HepG2 (cell line): ENCODE measurements around the gene SGCB. TPM values are rescaled to one million over a fixed set of nuclear protein-coding genes. Genes with fewer than 3 reads are reported as not detected.

Experiments used
- ATAC-seq: fragments of 200-7000 bp; cut with Tn5 transposase; 3 replicates; pipeline ENCODE4 v1.9.1; 2020; ENCODE audit warnings: mild to moderate bottlenecking, moderate library complexity
- BruUV-seq: library from RNA; stranded (reverse); fragments of 400-500 nt; replicated peaks from 2 replicates; lab custom pipeline; 2021; lab: Mats Ljungman, UMichigan
- CTCF ChIA-PET: fragments of 300-600 bp; formaldehyde crosslinking; extraction: SDS; loops from one replicate; lab custom pipeline; 2021; ENCODE audit warnings: low total read pairs, inconsistent platforms, low intra/inter-chr PET ratio; lab: Yijun Ruan, JAX
- POLR2A ChIA-PET: fragments of 350-600 bp; sonication (Branson Sonifier 250); formaldehyde crosslinking; loops from one replicate; lab custom pipeline; 2020; ENCODE audit warnings: antibody characterized with exemption, inconsistent platforms; lab: Yijun Ruan, JAX
- DNase-seq: peaks from one replicate; pipeline ENCODE4 v3.0.0-alpha.2; 2015; ENCODE audit warnings: low spot score
- FAIRE-seq: peaks from 3 replicates; lab custom pipeline; 2011; peaks lifted over from hg19 to GRCh38; lab: Jason Lieb, UNC
- H2AFZ ChIP-seq: one replicate; pipeline ENCODE4 v1.6.1; 2011; ENCODE audit warnings: low read length, inconsistent platforms
- H3K27ac ChIP-seq: fragments of 300-600 bp; 3 replicates; pipeline ENCODE4 v1.8.0; 2011; ENCODE audit warnings: mixed run types, mild to moderate bottlenecking, mixed read lengths, low read length, inconsistent platforms; ENCODE audit not compliant: insufficient read depth; ENCODE audit errors: extremely low read length
- H3K27me3 ChIP-seq, 2 experiments: fragments of 200-600 bp in 1 of 2; 2 replicates in 1 of 2; 3 replicates in 1 of 2; pipeline versions ENCODE4 v1.6.0 to v1.8.0; 2011; ENCODE audit warnings: low read length in 2 of 2, mild to moderate bottlenecking in 2 of 2, moderate library complexity in 2 of 2, inconsistent platforms in 1 of 2; ENCODE audit not compliant: insufficient read depth in 2 of 2, control insufficient read depth in 1 of 2
- H3K36me3 ChIP-seq, 2 experiments: fragments of 200-600 bp in 1 of 2; replicated peaks in 1 of 2; 2 replicates in 1 of 2; 3 replicates in 1 of 2; pipeline versions ENCODE4 v1.5.1 to v1.8.0; 2011; ENCODE audit warnings: low read length in 2 of 2, inconsistent platforms in 1 of 2; ENCODE audit not compliant: insufficient read depth in 2 of 2, control insufficient read depth in 1 of 2
- H3K4me1 ChIP-seq: 2 replicates; pipeline ENCODE4 v1.5.1; 2012; ENCODE audit warnings: low read length, inconsistent platforms; ENCODE audit not compliant: insufficient read depth
- H3K4me2 ChIP-seq: 2 replicates; pipeline ENCODE4 v1.6.0; 2011; ENCODE audit warnings: low read depth, low read length, inconsistent platforms
- H3K4me3 ChIP-seq, 3 experiments: fragments of 200-600 bp in 1 of 3; sonication (generic), shearing (Covaris generic) in 1 of 3; replicated peaks in 1 of 3; 2 replicates each; pipeline ENCODE4 v1.5.1; 2011 to 2016; ENCODE audit warnings: low read length in 3 of 3, inconsistent platforms in 2 of 3, low read depth in 2 of 3, mild to moderate bottlenecking in 2 of 3, control low read depth in 1 of 3, mixed read lengths in 1 of 3; ENCODE audit not compliant: insufficient read depth in 1 of 3
- H3K79me2 ChIP-seq: one replicate; pipeline ENCODE4 v1.6.1; 2011; ENCODE audit warnings: low read length, inconsistent platforms; ENCODE audit not compliant: insufficient read depth
- H3K9ac ChIP-seq: 2 replicates; pipeline ENCODE4 v1.6.0; 2011; ENCODE audit warnings: mild to moderate bottlenecking, low read depth, low read length, inconsistent platforms; ENCODE audit not compliant: insufficient read depth
- H3K9me3 ChIP-seq: 2 replicates; pipeline ENCODE4 v1.5.1; 2012; ENCODE audit warnings: mild to moderate bottlenecking, low read length
- H4K20me1 ChIP-seq: 2 replicates; pipeline ENCODE4 v1.6.0; 2011; ENCODE audit warnings: inconsistent platforms, mild to moderate bottlenecking, low read length, moderate library complexity; ENCODE audit not compliant: insufficient read depth
- AKAP8 ChIP-seq: sonication (generic); formaldehyde crosslinking; IDR thresholded peaks from 2 replicates; pipeline ENCODE4 v1.5.1; 2020; ENCODE audit warnings: mild to moderate bottlenecking, missing genetic modification reagents
- FOSL2 ChIP-seq: sonication (generic); formaldehyde crosslinking; IDR thresholded peaks from 2 replicates; pipeline ENCODE4 v1.4.0; 2020; ENCODE audit warnings: missing genetic modification reagents
- GABPB1 ChIP-seq: IDR thresholded peaks from 2 replicates; pipeline ENCODE4 v1.6.1; 2016; ENCODE audit warnings: mild to moderate bottlenecking, missing genetic modification reagents, moderate library complexity, missing compliant biosample characterization
- KDM1A ChIP-seq: IDR thresholded peaks from 2 replicates; pipeline ENCODE4 v1.6.1; 2016; ENCODE audit warnings: missing compliant biosample characterization
- KMT2A ChIP-seq: sonication (generic); formaldehyde crosslinking; IDR thresholded peaks from 2 replicates; pipeline ENCODE4 v1.4.0; 2020; ENCODE audit warnings: missing genetic modification reagents
- NFE2 ChIP-seq: sonication (generic); formaldehyde crosslinking; IDR thresholded peaks from 2 replicates; pipeline ENCODE4 v1.4.0; 2020; ENCODE audit warnings: missing genetic modification reagents
- RORA ChIP-seq: sonication (generic); formaldehyde crosslinking; IDR thresholded peaks from 2 replicates; pipeline ENCODE4 v1.5.0; 2020; ENCODE audit warnings: mild to moderate bottlenecking, missing genetic modification reagents, moderate library complexity
- SPEN ChIP-seq: sonication (generic); formaldehyde crosslinking; IDR thresholded peaks from 2 replicates; pipeline ENCODE4 v1.5.1; 2020; ENCODE audit warnings: low read depth, mild to moderate bottlenecking, missing genetic modification reagents
- TMF1 ChIP-seq: sonication (generic); formaldehyde crosslinking; IDR thresholded peaks from 2 replicates; pipeline ENCODE4 v1.8.1; 2022; ENCODE audit warnings: low read depth, missing genetic modification reagents
- ZFP37 ChIP-seq: sonication (generic); formaldehyde crosslinking; IDR thresholded peaks from 2 replicates; pipeline ENCODE4 v1.4.0; 2020; ENCODE audit warnings: missing genetic modification reagents, borderline replicate concordance
- ZFY ChIP-seq: sonication (generic); formaldehyde crosslinking; IDR thresholded peaks from 2 replicates; pipeline ENCODE4 v1.4.0; 2020; ENCODE audit warnings: missing genetic modification reagents
- ZMYM2 ChIP-seq: sonication (generic); formaldehyde crosslinking; IDR thresholded peaks from 2 replicates; pipeline ENCODE4 v1.8.0; 2022; ENCODE audit warnings: mild to moderate bottlenecking, missing genetic modification reagents
- ZNF496 ChIP-seq: sonication (generic); formaldehyde crosslinking; IDR thresholded peaks from 2 replicates; pipeline ENCODE4 v1.8.1; 2023; ENCODE audit warnings: mild to moderate bottlenecking, moderate library complexity, missing genetic modification reagents; ENCODE audit not compliant: insufficient replicate concordance
- ZNF567 ChIP-seq: sonication (generic); formaldehyde crosslinking; IDR thresholded peaks from 2 replicates; pipeline ENCODE4 v1.8.1; 2023; ENCODE audit warnings: mild to moderate bottlenecking, missing genetic modification reagents, borderline replicate concordance
- ZNF746 ChIP-seq: sonication (generic); formaldehyde crosslinking; IDR thresholded peaks from 2 replicates; pipeline ENCODE4 v1.8.0; 2022; ENCODE audit warnings: mild to moderate bottlenecking, missing genetic modification reagents
- WGBS: methylation state at CpG from one replicate; pipeline ENCODE4 v1.1.6; 2017; ENCODE audit warnings: low lambda C conversion rate; 5-methylcytosine and 5-hydroxymethylcytosine counted together
- in situ Hi-C: cut with HindIII; loops from 2 replicates; pipeline ENCODE4 v1.10.0; 2017; ENCODE audit warnings: low pct_unique_long_range_greater_than_20kb; ENCODE audit not compliant: extremely low pct_ligation_motif_present
- intact Hi-C: fragments of 100-400 bp; cut with micrococcal nuclease; formaldehyde crosslinking; loops from one replicate; pipeline ENCODE4 v1.10.0; 2022; ENCODE audit not compliant: unreplicated experiment
- polyA plus RNA-seq, 8 experiments: library from polyadenylated mRNA; depleted of rRNA in 3 of 8; stranded (reverse) in 7 of 8; unstranded in 1 of 8; fragments of >200 nt; fragmentation: Illumina TruSeq in 4 of 8; extraction: Trizol in 4 of 8; gene quantifications; 2 replicates each; pipeline versions ENCODE4 v1.2.1 to v1.2.3, GENCODE V29; 2011 to 2016; ENCODE audit warnings: low read depth in 4 of 8, missing spikeins in 1 of 8, mixed read lengths in 1 of 8; ENCODE audit not compliant: insufficient read depth in 1 of 8
- total RNA-seq, 5 experiments: library from RNA; depleted of rRNA; stranded (reverse); fragments of >200 nt; fragmentation: Illumina TruSeq; extraction: Trizol; gene quantifications; 2 replicates each; pipeline ENCODE4 v1.2.3, GENCODE V29; 2016; ENCODE audit warnings: low read depth in 1 of 5
- TF ChIP-seq, protein P1 (sequence below): sonication (generic); formaldehyde crosslinking; IDR thresholded peaks from 2 replicates; pipeline ENCODE4 v1.5.0; 2020; ENCODE audit warnings: mild to moderate bottlenecking, missing genetic modification reagents, moderate library complexity
- TF ChIP-seq, protein P2 (sequence below): IDR thresholded peaks from 2 replicates; pipeline ENCODE4 v1.6.1; 2018; ENCODE audit warnings: missing genetic modification reagents, mild to moderate bottlenecking, missing compliant biosample characterization

The SGCB gene
- total and polyA plus RNA-seq, 2 of the 13 experiments (the other 11 are each of a cell fraction or from before 2014, with no cell fraction given): 2.2 to 4.8 TPM

DNA sequence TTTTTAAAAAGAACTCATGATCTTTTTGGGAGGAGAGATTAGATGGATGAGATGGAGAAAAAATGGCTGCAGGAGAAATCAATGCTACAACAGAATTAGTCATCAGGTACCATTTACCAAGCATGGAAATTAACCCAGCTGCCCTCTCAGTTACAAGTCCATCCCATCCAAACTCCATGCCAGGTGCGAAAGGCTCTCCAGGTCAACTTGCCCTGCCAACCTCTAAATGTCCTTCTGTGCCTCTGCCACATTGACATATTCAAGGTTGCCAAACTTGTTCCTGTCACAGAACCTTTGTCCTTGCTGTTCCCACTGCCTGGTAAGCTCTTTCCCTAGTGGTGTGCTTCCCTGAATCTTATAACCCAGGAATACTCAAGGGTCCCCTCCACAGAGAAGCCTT lies 20.2 kb upstream of the SGCB start:
- Histone ChIP-seq H3K9ac (no peak overlapping the region), H3K27ac (no peak overlapping the region), H3K27me3 (no peaks in the 10 kb centered on the region), H3K4me3 (no peak overlapping the region), H2AFZ (no peak overlapping the region), H3K4me1 (peaks cover 5% of the 10 kb centered on the region; the same call in 1 of the 2 replicates), H4K20me1 (no peaks in the 10 kb centered on the region), H3K36me3 (0 out of 5 replicates have a peak, but pooled peaks cover 0 to 5% of the 10 kb centered on the region in 2 experiments), H3K9me3 (no peaks in the 10 kb centered on the region), H3K79me2 (no peaks in the 10 kb centered on the region), H3K4me2 (no peak overlapping the region)
- ATAC-seq (no peak), DNase-seq (no peak), FAIRE-seq (no peak)
- POLR2A ChIA-PET: no interaction called here
- BruUV-seq: no TSS peak
- CTCF ChIA-PET: no interaction called here
- intact Hi-C loops: no loop called here
- in situ Hi-C loops: no loop called here
- WGBS: no CpG with 5 or more reads among the region's 1 CpG
- TF ChIP-seq ZNF496 (CRISPR knock-in tag) (no peak), ZNF567 (CRISPR knock-in tag) (no peak), TMF1 (CRISPR knock-in tag) (no peak), KDM1A (no peak), AKAP8 (CRISPR knock-in tag) (no peak), RORA (CRISPR knock-in tag) (no peak), ZMYM2 (CRISPR knock-in tag) (no peak), FOSL2 (CRISPR knock-in tag) (no peak), KMT2A (no peak), ZNF746 (no peak), ZFP37 (CRISPR knock-in tag) (no peak), ZFY (CRISPR knock-in tag) (no peak), NFE2 (CRISPR knock-in tag) (no peak), SPEN (no peak), GABPB1 (CRISPR knock-in tag) (no peak)
- TF ChIP-seq, protein P1, sequence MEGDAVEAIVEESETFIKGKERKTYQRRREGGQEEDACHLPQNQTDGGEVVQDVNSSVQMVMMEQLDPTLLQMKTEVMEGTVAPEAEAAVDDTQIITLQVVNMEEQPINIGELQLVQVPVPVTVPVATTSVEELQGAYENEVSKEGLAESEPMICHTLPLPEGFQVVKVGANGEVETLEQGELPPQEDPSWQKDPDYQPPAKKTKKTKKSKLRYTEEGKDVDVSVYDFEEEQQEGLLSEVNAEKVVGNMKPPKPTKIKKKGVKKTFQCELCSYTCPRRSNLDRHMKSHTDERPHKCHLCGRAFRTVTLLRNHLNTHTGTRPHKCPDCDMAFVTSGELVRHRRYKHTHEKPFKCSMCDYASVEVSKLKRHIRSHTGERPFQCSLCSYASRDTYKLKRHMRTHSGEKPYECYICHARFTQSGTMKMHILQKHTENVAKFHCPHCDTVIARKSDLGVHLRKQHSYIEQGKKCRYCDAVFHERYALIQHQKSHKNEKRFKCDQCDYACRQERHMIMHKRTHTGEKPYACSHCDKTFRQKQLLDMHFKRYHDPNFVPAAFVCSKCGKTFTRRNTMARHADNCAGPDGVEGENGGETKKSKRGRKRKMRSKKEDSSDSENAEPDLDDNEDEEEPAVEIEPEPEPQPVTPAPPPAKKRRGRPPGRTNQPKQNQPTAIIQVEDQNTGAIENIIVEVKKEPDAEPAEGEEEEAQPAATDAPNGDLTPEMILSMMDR (CRISPR knock-in tag): no peak
- TF ChIP-seq, protein P2, sequence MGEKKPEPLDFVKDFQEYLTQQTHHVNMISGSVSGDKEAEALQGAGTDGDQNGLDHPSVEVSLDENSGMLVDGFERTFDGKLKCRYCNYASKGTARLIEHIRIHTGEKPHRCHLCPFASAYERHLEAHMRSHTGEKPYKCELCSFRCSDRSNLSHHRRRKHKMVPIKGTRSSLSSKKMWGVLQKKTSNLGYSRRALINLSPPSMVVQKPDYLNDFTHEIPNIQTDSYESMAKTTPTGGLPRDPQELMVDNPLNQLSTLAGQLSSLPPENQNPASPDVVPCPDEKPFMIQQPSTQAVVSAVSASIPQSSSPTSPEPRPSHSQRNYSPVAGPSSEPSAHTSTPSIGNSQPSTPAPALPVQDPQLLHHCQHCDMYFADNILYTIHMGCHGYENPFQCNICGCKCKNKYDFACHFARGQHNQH (CRISPR knock-in tag): no peak
